CD4-positive, alpha-beta T cell treated with Interleukin-4 for 4 hours (primary cell): Measurements from ENCODE around the gene HACL1.

ENCODE experiments used
- DNase-seq: peaks from one replicate; pipeline ENCODE4 v3.0.0-alpha.2; 2020

Gene HACL1

GRCh38 chr3:15601399-15602145 is at the start of gene HACL1, which contains the start of gene BTD:
Gene HACL1, minus strand, starts transcription at chr3:15601569. Its CDS starts 106 bp downstream, at chr3:15601463.
Gene BTD, plus strand, starts transcription at chr3:15601745. Its CDS starts 33,695 bp downstream, at chr3:15635440.
- peak; percentile 99 for DNase-seq

- DNase-seq: no peak
Observed at GRCh38 chr3:15649858-15650257, 48.5 kb upstream of the HACL1 start.

- no peak for DNase-seq
Observed at GRCh38 chr3:15649341-15649740, 48.0 kb upstream of the HACL1 start.

GRCh38 chr3:15647611-15648167 is 46.3 kb upstream of the HACL1 start:
- DNase-seq: peak; percentile 70

GRCh38 chr3:15646851-15647511 is 45.6 kb upstream of the HACL1 start:
- no peak for DNase-seq

- DNase-seq: no peak
Observed at GRCh38 chr3:15645740-15646501, 44.6 kb upstream of the HACL1 start.

GRCh38 chr3:15645246-15645645 is 43.9 kb upstream of the HACL1 start:
- DNase-seq: no peak

- no peak for DNase-seq
Observed at GRCh38 chr3:15638891-15639262, 37.5 kb upstream of the HACL1 start.

GRCh38 chr3:15638193-15638890 is 37.0 kb upstream of the HACL1 start:
- DNase-seq: no peak

- no peak for DNase-seq
Observed at GRCh38 chr3:15637131-15637951, 36.0 kb upstream of the HACL1 start.

- DNase-seq: peak; percentile 33
Observed at GRCh38 chr3:15636028-15636709, 34.8 kb upstream of the HACL1 start.

- DNase-seq: no peak
Observed at GRCh38 chr3:15635121-15635661, 33.8 kb upstream of the HACL1 start.

GRCh38 chr3:15634671-15635070 is 33.3 kb upstream of the HACL1 start:
- DNase-seq: no peak

GRCh38 chr3:15633766-15634598 is 32.6 kb upstream of the HACL1 start:
- no peak for DNase-seq

GRCh38 chr3:15633159-15633558 is 31.8 kb upstream of the HACL1 start:
- DNase-seq: no peak

GRCh38 chr3:15632212-15632580 is 30.8 kb upstream of the HACL1 start:
- DNase-seq: no peak

- DNase-seq: no peak
Observed at GRCh38 chr3:15631426-15632211, 30.2 kb upstream of the HACL1 start.

GRCh38 chr3:15630646-15631350 is 29.4 kb upstream of the HACL1 start:
- DNase-seq: no peak
